SH-SY5Y (cell line): Measurements from ENCODE around the gene DOK6.

Source experiments
- GATA2 ChIP-seq: IDR thresholded peaks from 2 replicates; pipeline ENCODE4 v1.6.1; 2011; ENCODE audit warnings: mild to moderate bottlenecking, low read depth, low read length
- GATA3 ChIP-seq: IDR thresholded peaks from 2 replicates; pipeline ENCODE4 v1.6.1; 2011; ENCODE audit warnings: low read depth, mild to moderate bottlenecking, low read length, moderate library complexity

- peak; percentile 74 for TF ChIP-seq GATA2
- TF ChIP-seq GATA3: 0 out of 2 replicates have a peak, but pooled peaks have one; percentile 32
These were observed 183.7 kb downstream of the DOK6 start for GRCh38 chr18:69584429-69584828.
